Upper lobe of left lung (tissue), 4 donors: Measurements from ENCODE around the gene MDFI.

Experiments
- CTCF ChIP-seq, 6 experiments: fragments of 450-650 bp in 4 of 6; fragments of 200-600 bp in 2 of 6; sonication (generic) in 2 of 6; IDR thresholded peaks; one replicate each; pipeline ENCODE4 v1.5.1; 2016 to 2019; ENCODE audit warnings: antibody characterized with exemption in 6 of 6
- EP300 ChIP-seq, 4 donors: sonication (generic); formaldehyde crosslinking; IDR thresholded peaks; one replicate each; pipeline ENCODE4 v1.5.1; 2017; ENCODE audit warnings: antibody characterized with exemption in 4 of 4, control low read depth in 2 of 4
- POLR2A ChIP-seq, 4 donors: fragments of 450-650 bp; IDR thresholded peaks; one replicate each; pipeline ENCODE4 v1.5.1; 2016 to 2017; ENCODE audit warnings: antibody characterized with exemption in 4 of 4, mild to moderate bottlenecking in 2 of 4
- POLR2AphosphoS5 ChIP-seq, 2 donors: sonication (generic); formaldehyde crosslinking; IDR thresholded peaks; one replicate each; pipeline ENCODE4 v1.5.1; 2017; ENCODE audit warnings: antibody characterized with exemption in 2 of 2

GRCh38 chr6:41621802-41622201 lies 16.5 kb upstream of the MDFI start:
- TF ChIP-seq CTCF (IDR thresholded peaks at IDR 0.05) (no peak), POLR2AphosphoS5 (IDR thresholded peaks at IDR 0.05) (no peak), POLR2A (IDR thresholded peaks at IDR 0.05) (no peak), EP300 (IDR thresholded peaks at IDR 0.05) (no peak)
